Activated naive CD4-positive, alpha-beta T cell treated with anti-CD3 and anti-CD28 coated beads, Interleukin-2, amount 50 U/mL, for 24 hours (primary cell): ENCODE results near the gene SEMA5A.

ENCODE experiments used
- H3K27ac Mint-ChIP-seq: one replicate; pipeline ENCODE4 v1.8.0; 2021; ENCODE audit warnings: mild to moderate bottlenecking, mixed read lengths
- H3K27me3 Mint-ChIP-seq: one replicate; pipeline ENCODE4 v1.8.0; 2021; ENCODE audit warnings: mixed read lengths
- H3K36me3 Mint-ChIP-seq: one replicate; pipeline ENCODE4 v1.8.0; 2021; ENCODE audit warnings: mixed read lengths
- H3K4me1 Mint-ChIP-seq: one replicate; pipeline ENCODE4 v1.8.0; 2021; ENCODE audit warnings: mixed read lengths
- H3K4me3 Mint-ChIP-seq: one replicate; pipeline ENCODE4 v1.8.0; 2021; ENCODE audit warnings: mild to moderate bottlenecking, mixed read lengths
- H3K9me3 Mint-ChIP-seq: one replicate; pipeline ENCODE4 v1.8.0; 2021; ENCODE audit warnings: mixed read lengths

Gene SEMA5A

DNA sequence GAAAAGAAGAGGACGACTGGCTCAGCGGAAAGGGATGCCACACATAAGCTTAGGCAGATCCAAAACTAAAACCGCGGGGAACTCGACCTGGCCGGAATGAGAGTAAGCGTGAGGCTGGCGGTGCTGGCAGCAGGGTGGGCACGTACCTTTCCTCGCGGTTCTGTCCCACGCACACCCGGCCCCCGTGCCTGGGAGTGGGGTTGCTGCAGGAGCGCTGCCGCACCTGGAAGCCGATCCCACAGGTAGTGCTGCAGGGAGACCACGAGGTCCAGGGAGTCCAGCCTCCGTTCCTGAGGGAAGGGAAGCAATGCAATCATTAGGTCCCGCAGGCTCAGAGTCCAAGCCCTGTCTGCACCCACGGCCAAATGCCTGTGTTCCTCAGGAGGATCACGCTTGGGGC lies 427.0 kb downstream of the SEMA5A start:
- Mint-ChIP-seq H3K36me3 (no peaks in the 10 kb centered on the region), H3K4me3 (no peak overlapping the region), H3K27me3 (no peaks in the 10 kb centered on the region), H3K9me3 (peaks cover 17% of the 10 kb centered on the region), H3K27ac (no peak overlapping the region), H3K4me1 (no peaks in the 10 kb centered on the region)

GRCh38 chr5:9115093-9115492 lies 430.8 kb downstream of the SEMA5A start:
- H3K4me3 Mint-ChIP-seq, result no peak overlapping the region
- H3K36me3 Mint-ChIP-seq, result no peaks in the 10 kb centered on the region
- no peak overlapping the region for H3K27ac Mint-ChIP-seq
- H3K27me3 Mint-ChIP-seq, result no peaks in the 10 kb centered on the region
- H3K9me3 Mint-ChIP-seq, result peaks cover 12% of the 10 kb centered on the region
- no peaks in the 10 kb centered on the region for H3K4me1 Mint-ChIP-seq

DNA sequence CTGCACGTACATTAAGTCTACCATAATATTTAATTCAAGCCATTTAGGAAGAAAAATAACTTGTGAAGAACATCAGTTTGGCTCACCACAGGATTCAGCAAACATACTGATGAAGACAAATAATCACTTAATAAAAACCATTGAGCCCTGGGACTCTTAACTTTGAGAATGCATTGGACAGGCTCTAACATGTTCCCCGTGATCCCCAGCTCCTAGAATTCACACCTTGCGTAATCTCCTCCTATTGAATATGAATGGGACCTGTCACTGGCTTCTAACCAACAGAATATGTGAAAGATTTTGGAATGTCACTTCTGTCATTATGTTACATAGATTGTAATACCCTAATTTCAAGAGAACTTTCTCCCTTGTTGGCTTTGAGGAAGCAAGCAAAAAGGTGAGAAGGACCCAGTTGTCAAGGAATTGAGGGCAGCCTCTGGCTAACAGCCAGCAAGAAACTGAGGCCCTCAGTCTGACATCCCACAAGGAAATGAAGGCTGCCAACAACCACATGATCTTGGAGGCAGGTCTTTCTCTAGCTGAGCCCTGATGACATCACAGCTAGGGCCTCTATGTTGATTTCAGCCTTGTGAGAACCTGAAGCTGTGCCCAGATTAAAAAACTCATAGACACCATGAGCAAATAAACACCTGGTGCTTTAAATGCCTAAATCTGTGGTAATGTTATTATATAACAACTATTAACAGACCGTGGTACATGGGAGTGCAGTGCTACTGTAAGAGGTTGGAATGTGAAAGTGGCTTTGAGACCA lies 433.2 kb downstream of the SEMA5A start:
- Mint-ChIP-seq H3K4me3 (no peak overlapping the region), H3K27me3 (no peaks in the 10 kb centered on the region), H3K9me3 (peaks cover 12% of the 10 kb centered on the region), H3K36me3 (no peaks in the 10 kb centered on the region), H3K4me1 (no peaks in the 10 kb centered on the region), H3K27ac (no peak overlapping the region)

DNA sequence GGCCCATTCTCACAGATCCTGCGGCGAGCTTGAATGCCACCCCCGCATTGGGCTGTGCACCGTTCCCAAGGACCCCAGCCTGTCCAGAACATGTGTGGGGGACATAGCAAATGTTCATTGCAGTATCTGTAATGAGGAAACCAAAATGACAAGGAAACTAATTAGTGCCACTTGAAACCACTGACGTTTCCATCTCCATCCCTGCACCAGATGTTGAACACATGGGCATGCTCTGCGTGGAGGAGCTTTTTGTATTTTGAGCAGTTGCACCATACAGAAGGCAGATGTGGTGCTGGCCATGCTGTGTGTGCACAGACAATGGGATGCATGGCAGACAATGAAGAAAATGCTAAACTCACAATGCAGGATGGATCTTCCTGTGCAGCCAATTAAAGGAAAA lies 437.7 kb downstream of the SEMA5A start:
- Mint-ChIP-seq H3K27me3 (no peaks in the 10 kb centered on the region), H3K4me3 (no peak overlapping the region), H3K27ac (no peak overlapping the region), H3K36me3 (no peaks in the 10 kb centered on the region), H3K9me3 (no peaks in the 10 kb centered on the region), H3K4me1 (no peaks in the 10 kb centered on the region)

DNA sequence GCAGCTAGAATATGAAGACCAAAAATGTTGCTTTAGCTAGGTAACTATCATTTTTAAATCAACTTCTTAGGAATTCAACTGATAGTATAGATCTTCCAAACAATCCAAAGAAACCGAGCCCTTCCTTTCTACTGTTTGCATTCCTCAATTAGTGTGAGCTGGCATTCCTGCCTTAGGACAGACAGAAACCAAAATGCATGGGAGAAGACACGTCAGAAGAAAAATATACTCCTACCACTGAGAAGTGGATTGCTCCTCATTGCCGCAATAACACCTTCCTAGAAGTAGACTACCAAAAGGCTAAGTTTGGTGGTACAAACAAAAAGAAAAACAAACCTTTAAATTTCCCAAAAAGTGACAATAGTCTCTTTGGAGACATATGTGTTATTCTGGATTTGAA lies 440.0 kb downstream of the SEMA5A start:
- Mint-ChIP-seq H3K9me3 (no peaks in the 10 kb centered on the region), H3K4me3 (no peak overlapping the region)

DNA sequence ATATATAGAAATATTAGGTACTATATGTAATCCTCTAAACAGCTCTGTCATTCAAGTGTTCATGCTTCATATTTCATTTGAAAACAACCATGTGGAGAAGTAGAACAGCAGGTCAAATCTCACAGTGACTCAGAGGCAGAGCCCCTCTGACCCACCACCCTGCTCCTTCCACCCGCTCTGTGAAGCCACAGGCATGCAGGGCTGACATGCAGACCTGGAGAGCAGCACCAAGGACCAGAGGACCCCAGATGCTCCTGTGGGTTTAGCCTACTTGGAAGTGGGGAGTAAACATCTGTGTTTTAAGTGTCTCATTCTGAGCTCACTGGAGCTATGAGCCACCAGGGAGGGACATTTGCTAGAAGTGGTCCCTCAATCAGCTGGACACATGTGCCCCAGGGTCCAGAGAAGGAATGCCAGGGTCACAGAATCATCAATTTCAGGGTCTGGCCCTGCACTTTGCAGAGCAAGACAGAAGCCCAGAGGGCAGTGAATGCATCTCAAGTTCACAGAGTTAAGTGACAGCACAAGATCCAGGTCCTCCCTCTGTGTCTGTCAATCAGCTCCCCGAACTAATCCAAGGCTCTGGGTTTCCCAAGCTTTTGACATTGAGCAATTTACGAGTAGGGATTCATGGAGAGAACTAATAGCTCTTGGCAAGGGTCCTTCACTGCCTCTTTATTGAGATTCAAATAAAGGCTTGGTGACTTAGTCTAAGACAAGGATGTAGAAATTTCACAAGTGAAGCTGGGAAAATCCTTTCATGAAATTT lies 441.1 kb downstream of the SEMA5A start:
- H3K27me3 Mint-ChIP-seq, result no peaks in the 10 kb centered on the region

More for the DNA sequence above, 440.0 kb downstream of the SEMA5A start:
- H3K36me3 Mint-ChIP-seq, result no peaks in the 10 kb centered on the region
- H3K27ac Mint-ChIP-seq, result no peak overlapping the region
- no peaks in the 10 kb centered on the region for H3K27me3 Mint-ChIP-seq
- H3K4me1 Mint-ChIP-seq, result no peaks in the 10 kb centered on the region

GRCh38 chr5:9103290-9103689 lies 442.6 kb downstream of the SEMA5A start:
- no peaks in the 10 kb centered on the region for H3K27me3 Mint-ChIP-seq
- H3K9me3 Mint-ChIP-seq, result no peaks in the 10 kb centered on the region
- no peaks in the 10 kb centered on the region for H3K36me3 Mint-ChIP-seq

More for the DNA sequence above, 441.1 kb downstream of the SEMA5A start:
- H3K4me1 Mint-ChIP-seq, result no peaks in the 10 kb centered on the region
- H3K27ac Mint-ChIP-seq, result no peak overlapping the region
- no peaks in the 10 kb centered on the region for H3K36me3 Mint-ChIP-seq
- H3K9me3 Mint-ChIP-seq, result no peaks in the 10 kb centered on the region
- no peak overlapping the region for H3K4me3 Mint-ChIP-seq

GRCh38 chr5:9099689-9100088 lies 446.2 kb downstream of the SEMA5A start:
- H3K9me3 Mint-ChIP-seq, result no peaks in the 10 kb centered on the region
- H3K27me3 Mint-ChIP-seq, result no peaks in the 10 kb centered on the region
- H3K4me1 Mint-ChIP-seq, result no peaks in the 10 kb centered on the region
- no peaks in the 10 kb centered on the region for H3K36me3 Mint-ChIP-seq
- no peak overlapping the region for H3K27ac Mint-ChIP-seq
- no peak overlapping the region for H3K4me3 Mint-ChIP-seq

More at GRCh38 chr5:9103290-9103689, 442.6 kb downstream of the SEMA5A start:
- Mint-ChIP-seq H3K27ac (no peak overlapping the region), H3K4me3 (no peak overlapping the region), H3K4me1 (no peaks in the 10 kb centered on the region)

DNA sequence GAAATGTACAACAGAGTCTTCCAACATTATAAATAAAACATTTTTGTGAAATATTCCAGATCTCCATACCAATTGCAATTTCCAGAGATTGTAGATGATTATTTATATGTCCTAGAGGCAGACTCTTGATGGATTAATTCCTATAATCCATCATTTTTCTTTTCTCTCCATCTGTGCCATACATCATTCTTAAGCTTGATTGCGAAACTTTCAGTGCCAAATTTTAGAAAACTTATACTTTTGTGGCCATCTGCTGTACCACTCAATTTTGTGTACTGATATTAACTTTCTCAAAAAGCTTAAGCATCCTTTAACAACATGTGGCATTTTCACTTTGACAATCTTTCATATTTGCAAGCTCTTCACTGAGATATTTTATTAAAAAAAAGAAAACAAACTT lies 446.9 kb downstream of the SEMA5A start:
- Mint-ChIP-seq H3K9me3 (no peaks in the 10 kb centered on the region), H3K27me3 (no peaks in the 10 kb centered on the region), H3K4me3 (no peak overlapping the region), H3K36me3 (no peaks in the 10 kb centered on the region), H3K4me1 (no peaks in the 10 kb centered on the region), H3K27ac (no peak overlapping the region)

- no peaks in the 10 kb centered on the region for H3K36me3 Mint-ChIP-seq
- H3K9me3 Mint-ChIP-seq, result no peaks in the 10 kb centered on the region
- no peak overlapping the region for H3K4me3 Mint-ChIP-seq
- H3K4me1 Mint-ChIP-seq, result no peaks in the 10 kb centered on the region
- no peak overlapping the region for H3K27ac Mint-ChIP-seq
- H3K27me3 Mint-ChIP-seq, result no peaks in the 10 kb centered on the region
Measured at GRCh38 chr5:9094582-9094981, 451.3 kb downstream of the SEMA5A start.

DNA sequence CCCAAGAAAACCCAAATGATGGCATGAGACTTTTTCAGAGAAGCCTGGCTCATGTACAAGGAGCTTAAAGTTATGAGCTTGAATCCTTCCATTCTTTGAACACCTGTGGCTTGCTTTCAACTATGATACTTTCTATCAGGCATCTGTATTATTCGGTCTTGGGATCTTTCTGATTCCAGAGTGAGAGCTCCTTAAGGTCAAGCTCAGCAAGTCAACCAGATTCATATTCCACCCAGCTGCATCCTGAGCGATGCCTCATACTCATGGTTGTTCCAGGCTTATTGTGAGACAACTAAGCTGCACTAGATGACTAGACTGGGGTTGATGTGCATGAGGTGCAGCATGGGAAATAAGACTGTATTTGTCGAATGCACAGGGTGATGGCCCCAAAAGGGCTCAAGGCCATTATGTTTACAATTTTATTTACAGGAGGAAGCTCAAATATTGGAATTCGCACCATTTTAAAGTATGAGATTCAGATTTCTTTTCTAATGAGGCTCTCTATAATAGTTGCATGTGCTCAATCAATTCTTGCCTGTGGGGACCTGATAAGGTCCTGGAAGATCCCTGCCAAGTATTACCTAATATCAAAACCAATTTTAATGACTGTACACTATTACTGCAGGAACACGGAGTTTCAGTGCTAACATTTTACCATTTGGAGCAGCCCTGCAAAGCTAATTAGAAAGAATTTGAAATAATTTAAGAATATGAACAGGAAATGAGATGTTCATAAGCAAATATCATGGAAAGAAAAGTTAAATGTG lies 453.8 kb downstream of the SEMA5A start:
- Mint-ChIP-seq H3K4me1 (no peaks in the 10 kb centered on the region), H3K27ac (no peak overlapping the region), H3K27me3 (no peaks in the 10 kb centered on the region), H3K4me3 (no peak overlapping the region), H3K36me3 (no peaks in the 10 kb centered on the region), H3K9me3 (no peaks in the 10 kb centered on the region)

DNA sequence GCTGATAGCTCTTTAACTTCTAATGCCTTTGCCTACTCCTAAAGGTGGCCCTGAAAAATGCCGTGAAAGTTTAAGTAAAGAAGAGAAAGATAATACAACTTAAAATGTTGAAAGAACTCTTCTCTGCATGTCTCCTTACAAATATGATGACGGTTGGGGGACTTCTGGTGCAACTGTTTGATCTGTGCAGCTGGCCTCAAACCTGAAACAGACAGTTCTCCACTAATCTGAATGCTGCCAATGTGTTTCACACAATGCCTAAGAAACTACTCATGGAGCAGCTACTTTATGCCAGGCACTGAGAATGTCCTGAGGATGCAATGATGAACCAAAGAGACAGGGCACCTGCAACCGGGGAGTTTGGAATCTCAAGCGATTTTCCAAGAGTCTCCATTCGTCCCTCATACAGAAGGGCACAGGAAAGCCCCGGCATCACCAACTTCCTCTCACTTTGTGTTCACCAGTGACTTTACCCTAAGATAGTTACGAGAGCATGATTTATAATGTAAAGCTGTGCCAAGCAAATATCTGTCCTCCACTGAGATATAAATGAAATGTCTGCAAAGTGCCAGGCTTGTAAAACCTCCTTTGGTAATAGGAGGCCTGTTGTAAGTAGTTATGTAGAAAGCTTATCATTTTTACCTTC lies 455.4 kb downstream of the SEMA5A start:
- no peak overlapping the region for H3K27ac Mint-ChIP-seq
- H3K27me3 Mint-ChIP-seq, result no peaks in the 10 kb centered on the region
- H3K4me3 Mint-ChIP-seq, result no peak overlapping the region
- no peaks in the 10 kb centered on the region for H3K36me3 Mint-ChIP-seq
- peaks cover 5% of the 10 kb centered on the region for H3K9me3 Mint-ChIP-seq
- no peaks in the 10 kb centered on the region for H3K4me1 Mint-ChIP-seq

- no peaks in the 10 kb centered on the region for H3K36me3 Mint-ChIP-seq
- no peak overlapping the region for H3K27ac Mint-ChIP-seq
- H3K9me3 Mint-ChIP-seq, result peaks cover 5% of the 10 kb centered on the region
- H3K4me1 Mint-ChIP-seq, result no peaks in the 10 kb centered on the region
- H3K27me3 Mint-ChIP-seq, result no peaks in the 10 kb centered on the region
- no peak overlapping the region for H3K4me3 Mint-ChIP-seq
Measured at GRCh38 chr5:9089893-9090292, 456.0 kb downstream of the SEMA5A start.

GRCh38 chr5:9082996-9083395 lies 462.9 kb downstream of the SEMA5A start:
- Mint-ChIP-seq H3K9me3 (peaks cover 5% of the 10 kb centered on the region), H3K27me3 (no peaks in the 10 kb centered on the region), H3K4me3 (no peak overlapping the region), H3K4me1 (no peaks in the 10 kb centered on the region), H3K27ac (no peak overlapping the region), H3K36me3 (no peaks in the 10 kb centered on the region)

GRCh38 chr5:9072701-9073100 lies 473.2 kb downstream of the SEMA5A start:
- Mint-ChIP-seq H3K4me3 (no peak overlapping the region), H3K27ac (no peak overlapping the region), H3K27me3 (no peaks in the 10 kb centered on the region), H3K4me1 (no peaks in the 10 kb centered on the region), H3K36me3 (no peaks in the 10 kb centered on the region), H3K9me3 (no peaks in the 10 kb centered on the region)
